ENCODE results near the gene CTBP1.

DNA sequence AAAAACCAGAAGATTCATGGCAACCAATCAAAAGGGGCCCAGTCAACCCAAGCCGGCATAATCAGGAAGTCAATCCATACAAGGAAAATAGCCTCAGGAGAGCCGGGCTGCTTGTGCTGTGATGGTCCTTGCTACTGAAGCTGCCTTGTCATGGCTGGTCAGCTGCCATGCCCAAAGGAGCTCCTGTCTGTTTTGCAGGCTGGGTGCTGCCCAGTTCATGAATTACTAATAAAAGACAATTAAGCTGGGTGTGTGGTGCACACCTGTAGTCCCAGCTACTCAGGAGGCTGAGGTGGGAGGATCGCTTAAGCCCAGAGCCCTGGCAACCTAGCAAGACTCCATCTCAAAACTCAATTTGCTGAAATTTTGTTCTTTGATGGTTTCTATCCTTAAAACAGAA, 16.0 kb upstream of the CTBP1 start:
- TF ChIP-seq, protein P1, sequence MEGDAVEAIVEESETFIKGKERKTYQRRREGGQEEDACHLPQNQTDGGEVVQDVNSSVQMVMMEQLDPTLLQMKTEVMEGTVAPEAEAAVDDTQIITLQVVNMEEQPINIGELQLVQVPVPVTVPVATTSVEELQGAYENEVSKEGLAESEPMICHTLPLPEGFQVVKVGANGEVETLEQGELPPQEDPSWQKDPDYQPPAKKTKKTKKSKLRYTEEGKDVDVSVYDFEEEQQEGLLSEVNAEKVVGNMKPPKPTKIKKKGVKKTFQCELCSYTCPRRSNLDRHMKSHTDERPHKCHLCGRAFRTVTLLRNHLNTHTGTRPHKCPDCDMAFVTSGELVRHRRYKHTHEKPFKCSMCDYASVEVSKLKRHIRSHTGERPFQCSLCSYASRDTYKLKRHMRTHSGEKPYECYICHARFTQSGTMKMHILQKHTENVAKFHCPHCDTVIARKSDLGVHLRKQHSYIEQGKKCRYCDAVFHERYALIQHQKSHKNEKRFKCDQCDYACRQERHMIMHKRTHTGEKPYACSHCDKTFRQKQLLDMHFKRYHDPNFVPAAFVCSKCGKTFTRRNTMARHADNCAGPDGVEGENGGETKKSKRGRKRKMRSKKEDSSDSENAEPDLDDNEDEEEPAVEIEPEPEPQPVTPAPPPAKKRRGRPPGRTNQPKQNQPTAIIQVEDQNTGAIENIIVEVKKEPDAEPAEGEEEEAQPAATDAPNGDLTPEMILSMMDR (optimal IDR thresholded peaks at IDR 0.05 in 1 of 3, IDR thresholded peaks at IDR 0.05 in 1 of 3, conservative IDR thresholded peaks at IDR 0.05 in 1 of 3; ENCODE audit: extremely low read depth in 1 of 3, insufficient read depth in 2 of 3, low read length in 3 of 3): no peak
- no peak for TF ChIP-seq EZH2 (IDR thresholded peaks at IDR 0.05; ENCODE audit: low read length)

Measured in keratinocyte (primary cell).